GM21515 (cell line): ENCODE results near the gene ZXDC.

Experiments
- ATAC-seq: cut with Tn5 transposase; IDR thresholded peaks from one replicate; pipeline ENCODE4 v1.9.1; 2021; ENCODE audit not compliant: unreplicated experiment

ZXDC gene

DNA sequence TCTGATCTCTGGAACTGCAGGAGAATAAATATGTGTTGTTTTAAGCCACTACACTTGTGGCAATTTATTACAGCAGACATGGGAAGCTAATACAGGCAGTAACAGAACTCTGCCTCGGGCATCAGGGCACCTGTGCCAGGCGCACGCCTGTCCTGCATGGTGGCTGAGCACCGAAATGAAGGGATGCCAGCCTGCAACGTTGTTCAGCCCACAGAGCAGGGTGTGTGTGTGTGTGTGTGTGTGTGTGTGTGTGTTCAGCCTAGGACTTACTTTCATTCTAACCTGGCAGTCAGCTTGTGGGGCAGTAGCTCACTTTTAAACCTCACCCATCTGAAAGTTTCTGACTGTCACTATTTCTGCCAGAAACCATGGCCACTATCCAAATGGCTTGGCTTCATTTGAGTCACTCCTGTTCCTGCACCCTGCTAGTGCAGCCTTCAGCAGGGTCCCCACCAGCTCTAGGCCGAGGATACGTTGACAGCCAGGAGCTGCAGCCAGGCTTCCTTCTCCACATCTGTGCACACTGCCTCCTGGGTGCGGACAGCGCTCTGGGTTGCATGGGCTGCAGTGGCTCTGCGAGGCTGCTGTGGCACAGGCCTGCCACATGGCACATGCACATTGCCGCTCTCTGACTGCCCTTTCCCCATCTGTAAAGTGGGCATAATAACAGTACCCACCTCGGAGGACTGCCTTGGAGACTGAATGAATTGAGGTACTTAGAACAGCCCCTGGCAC, 37.4 kb upstream of the ZXDC start:
- ATAC-seq, result no peak

DNA sequence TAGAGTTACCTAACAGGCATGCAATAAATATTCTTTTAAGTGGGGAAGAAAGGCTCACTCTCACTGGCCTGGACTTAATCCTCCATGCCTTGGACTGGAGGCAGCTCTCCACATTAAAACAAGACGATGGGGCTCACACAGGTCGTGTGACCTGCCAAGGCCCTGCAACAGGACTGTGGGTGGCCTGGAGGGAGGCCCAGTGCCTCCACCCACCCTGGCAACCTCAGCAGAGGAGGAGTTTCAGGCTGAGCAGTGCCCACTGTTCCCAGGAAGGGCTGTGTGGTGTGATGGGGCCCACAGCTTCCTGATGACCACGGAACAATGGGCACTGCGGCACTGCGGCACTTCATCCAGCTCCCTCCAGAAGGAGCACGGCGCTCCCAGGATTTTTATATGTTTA, 36.3 kb upstream of the ZXDC start:
- ATAC-seq, result no peak

DNA sequence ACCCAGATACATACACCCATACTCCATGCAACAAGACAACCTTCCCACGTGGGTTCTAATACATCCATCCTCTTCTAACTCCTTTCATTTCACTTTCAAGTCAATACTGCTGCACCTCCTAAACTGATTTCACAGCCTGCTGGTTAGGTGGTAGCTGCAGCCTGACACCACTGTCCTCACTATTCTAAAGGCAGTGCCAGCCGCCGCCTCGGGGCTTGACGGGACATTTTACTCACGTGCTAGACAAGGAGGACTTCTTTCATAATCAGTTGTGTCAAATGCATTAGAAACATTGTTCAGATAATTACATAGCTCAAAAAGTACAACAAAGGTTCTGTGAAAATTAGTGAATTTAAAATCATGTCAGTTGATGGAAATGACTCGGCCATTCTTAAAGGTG, 35.6 kb upstream of the ZXDC start:
- no peak for ATAC-seq

DNA sequence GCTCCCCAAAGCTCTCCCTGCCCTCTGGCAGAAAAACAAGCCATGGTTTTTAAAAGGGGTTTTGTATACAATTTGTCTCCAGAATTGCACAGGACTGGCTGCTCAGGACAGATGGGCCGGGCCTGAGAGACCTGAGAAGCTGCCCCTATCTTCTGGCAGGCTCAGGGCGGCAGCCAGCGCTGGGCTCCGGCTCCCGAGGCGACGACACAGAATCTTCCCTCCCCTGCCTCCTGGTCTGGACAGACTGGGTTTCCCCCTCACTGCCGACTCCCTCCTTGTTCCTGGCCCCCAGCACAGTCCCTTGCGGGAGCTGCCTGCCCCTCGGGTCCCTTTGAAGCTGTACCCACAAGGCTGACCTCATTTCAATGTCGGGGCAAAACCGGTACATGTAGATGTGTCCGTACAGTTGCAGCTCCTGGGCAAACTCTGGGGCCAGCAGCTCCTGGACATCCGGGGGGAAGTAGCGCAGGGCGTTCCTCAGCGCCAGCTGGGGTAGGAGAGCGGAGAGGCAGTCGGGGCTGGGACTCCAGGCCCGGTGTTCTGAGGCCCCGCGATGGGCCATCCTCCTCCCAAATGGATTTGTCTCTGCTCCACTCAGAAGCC, 34.7 kb upstream of the ZXDC start:
- ATAC-seq, result no peak

DNA sequence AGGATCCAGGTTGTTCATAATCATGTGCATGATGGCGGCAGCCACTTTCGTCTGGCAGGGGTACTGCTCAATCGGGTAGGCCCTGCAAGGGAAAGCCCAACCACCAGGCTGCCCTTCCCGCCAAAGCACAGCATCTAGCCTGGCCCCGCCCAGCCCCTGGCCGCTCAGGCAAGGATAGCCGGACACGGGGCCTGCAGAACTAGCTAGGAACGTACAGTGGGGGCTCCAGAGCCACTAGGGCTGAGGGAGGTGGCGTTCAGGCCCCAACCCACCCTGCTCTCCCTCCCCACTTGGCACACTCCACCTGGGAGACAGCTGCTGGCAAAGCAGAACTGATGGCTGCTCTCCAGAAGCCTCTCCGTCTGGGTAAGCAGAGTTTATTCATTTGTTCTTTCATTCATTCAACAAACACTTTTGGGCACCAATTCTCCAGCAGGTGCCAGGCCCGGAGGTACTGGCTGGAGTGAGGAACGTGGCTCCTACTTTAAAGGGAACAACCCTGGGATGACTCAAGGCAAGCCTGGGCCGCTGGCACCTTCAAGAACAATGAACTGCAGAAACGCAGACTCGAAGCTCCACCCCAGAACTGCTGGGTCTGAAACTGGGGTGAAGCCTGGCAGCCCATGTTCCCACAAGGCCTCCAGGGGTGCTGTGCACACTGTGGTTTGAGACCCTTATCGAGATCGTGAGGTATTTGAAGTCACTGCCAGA, 34.1 kb upstream of the ZXDC start:
- no peak for ATAC-seq

DNA sequence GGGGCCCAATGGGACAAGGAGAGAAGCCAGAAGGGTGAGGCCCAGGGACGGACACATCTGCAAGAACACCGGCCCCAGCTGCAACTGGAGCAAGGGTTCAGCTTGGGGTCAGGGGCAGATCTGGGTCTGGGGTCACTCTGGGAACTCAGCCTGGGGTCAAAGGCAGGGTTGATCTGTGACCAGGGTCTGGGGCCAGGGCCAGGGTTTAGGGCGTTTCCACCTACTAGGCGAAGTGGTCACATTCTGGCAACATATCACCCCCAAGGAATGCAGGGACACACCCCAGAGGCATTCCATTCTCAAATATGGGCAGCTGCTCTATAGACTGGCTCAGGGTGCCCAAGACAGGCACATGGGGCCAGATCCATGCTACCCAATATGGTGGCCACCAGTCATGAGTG, 32.9 kb upstream of the ZXDC start:
- ATAC-seq, result no peak

DNA sequence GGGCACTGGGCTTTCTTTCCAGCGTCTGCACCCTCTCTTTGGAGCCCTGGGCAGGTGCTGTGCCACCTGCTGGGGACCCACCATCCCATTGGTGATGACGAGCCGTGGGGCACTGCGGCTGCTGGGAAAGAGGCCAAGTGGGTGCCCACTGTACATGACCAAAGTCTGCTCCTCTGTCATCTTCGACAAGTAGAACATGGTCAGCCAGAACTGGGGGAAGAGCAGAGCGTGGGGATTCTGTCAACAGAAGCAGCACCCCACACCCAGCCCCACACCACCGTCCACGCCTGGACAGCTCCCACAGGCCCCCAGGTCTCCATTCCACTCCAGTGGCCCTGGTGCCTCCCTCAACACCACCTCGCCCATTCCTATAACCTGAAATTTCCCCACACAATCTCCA, 32.2 kb upstream of the ZXDC start:
- ATAC-seq, result no peak

DNA sequence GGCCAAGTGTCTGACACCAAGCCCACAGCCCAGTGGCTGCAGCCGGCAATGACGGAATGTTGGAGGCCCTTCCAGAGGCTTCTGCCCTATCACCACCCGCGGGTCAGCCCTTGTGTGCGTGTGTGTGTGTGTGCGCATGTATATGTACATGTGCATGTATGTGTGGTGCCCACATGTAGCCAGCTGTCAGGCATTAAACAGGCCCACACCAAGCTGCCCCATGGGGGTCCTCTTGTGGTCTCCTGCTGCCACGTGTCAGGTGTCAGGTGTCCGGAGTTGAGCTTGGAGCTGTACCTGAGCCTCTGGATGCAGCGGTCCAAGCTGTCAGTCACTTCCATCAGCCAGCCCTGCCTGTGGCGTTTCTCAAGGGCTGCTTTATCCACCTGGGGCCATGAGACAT, 28.0 kb upstream of the ZXDC start:
- no peak for ATAC-seq

DNA sequence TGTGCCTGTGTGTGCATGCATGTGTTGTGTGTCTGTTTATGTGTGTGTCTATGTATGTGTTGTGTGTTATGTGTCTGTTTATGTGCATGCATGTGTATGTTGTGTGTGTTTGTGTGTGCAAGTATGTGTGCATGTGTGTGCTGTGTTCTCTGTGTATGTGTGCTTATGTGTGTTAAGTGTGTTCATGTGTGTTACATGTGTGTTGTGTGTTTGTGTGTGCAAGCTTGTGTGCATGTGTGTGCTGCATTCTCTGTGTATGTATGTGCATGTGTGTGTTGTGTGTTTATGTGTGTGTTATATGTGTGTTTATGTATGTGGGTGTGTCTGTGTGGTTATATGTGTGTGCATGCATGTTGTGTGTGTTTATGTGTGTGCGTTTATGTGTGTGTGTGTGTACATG, 27.0 kb upstream of the ZXDC start:
- no peak for ATAC-seq

DNA sequence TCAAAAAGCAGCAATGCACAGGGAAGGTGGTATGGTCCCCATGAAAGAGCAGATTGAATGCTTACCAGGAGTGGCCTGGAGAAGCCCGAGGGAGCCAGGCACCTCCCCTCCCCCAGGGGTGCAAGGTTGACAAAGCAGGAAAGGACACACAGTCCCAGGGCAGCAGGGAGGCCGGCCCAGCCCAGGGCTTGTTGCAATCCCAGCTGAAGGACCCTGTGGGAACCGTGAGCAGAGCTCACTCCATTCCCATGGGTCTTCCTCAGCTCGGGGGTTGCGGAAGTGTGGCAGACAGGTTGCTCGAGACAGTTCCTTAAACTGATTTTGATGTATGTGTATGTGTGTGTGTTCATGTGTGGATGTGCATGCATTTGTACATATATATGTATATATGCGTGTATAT, 26.0 kb upstream of the ZXDC start:
- ATAC-seq, result no peak

DNA sequence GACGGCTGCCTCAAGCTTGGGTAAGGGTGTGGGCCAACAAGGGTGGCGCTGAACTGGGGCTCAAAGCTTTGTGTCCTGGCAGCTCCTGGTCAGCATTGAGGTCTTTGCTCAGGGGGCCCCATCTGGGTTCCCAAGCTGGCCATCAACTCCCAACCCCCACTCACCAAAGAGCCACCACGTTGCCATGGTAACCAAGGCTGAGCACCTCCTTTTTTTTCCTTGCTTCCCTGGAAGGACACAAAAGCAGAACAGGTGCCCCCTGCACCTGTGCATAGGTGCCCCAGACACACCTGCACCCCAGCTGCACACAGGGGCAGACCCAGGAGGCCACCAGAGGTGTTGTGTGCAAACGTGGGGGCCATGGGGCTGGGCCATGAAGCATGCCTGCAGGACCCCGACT, 25.4 kb upstream of the ZXDC start:
- no peak for ATAC-seq

DNA sequence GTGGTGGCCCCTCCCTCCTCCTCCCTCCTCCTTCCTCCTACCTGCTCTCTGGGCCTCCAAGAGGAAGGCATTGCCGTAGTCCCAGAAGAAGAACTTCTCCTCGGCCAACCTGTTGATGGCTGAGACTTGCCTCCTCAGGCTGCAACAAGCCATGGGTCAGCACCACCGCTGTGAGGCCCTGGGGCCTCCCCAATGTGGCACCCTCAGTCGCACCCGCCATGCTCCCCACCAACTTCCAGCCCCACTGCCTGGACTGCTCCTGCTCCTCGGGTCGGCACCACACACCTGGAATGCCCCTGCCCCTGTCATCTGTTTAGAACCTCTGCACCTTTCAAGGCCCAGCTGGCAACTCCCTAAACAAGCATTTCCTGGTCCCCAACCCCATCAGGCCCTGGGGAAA, 24.3 kb upstream of the ZXDC start:
- no peak for ATAC-seq

DNA sequence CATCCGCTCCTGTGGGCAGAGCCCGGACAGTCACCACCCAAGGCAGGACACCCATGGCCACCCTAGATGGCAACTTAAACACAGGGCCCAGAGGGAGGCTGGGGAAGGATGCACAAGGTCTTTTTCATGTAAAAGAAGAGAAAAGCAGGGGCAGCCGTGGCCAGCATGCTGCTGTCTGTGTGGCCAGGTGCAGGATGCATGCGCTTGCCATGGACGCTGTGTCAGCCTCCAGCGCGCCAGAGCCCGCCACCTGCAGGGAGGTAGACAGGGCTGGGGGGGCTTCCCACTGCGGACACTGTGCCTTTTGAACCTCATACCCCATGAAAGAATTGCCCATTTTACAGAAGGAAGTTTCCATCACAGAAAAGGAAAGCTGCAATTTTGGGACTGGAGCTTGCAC, 23.7 kb upstream of the ZXDC start:
- ATAC-seq, result no peak

DNA sequence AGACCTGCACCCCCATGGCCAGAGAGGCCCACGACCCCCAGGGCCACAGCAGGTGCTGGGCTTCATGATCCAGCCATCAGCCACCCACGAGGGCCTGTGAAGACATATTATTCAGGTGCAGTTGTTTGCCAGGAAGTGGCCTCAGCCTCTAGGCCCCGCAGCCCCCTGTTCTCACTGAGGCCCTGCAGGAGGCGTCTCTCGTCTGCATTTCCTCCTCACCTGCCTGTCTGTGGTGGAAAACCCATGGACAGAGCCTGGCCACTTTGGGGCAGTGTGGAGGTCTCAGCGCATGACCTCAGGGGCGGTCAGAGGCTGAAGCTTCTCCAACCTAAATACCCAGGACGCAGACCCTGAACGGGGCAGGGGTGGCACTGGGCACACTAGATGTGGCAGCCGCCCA, 23.2 kb upstream of the ZXDC start:
- no peak for ATAC-seq

DNA sequence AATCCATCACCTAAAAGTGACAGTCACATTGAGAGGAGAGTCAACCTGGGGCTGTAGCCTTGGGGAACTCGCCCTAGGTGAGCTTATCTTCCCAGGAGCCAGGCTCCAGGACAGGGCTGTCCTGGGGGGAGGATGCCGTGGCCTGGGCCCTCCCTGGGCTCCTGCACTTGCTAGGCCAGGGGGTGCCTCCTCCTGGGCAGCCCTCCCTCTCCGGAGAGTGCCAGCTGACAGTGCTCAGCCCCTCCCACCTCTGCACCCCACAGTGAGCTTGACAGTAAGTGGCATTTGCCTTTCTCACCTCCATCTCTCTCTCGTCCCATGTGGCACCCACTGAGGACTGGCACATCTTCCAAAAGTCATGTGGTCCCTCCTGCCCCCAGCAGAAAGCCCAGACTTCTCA, 22.8 kb upstream of the ZXDC start:
- no peak for ATAC-seq

DNA sequence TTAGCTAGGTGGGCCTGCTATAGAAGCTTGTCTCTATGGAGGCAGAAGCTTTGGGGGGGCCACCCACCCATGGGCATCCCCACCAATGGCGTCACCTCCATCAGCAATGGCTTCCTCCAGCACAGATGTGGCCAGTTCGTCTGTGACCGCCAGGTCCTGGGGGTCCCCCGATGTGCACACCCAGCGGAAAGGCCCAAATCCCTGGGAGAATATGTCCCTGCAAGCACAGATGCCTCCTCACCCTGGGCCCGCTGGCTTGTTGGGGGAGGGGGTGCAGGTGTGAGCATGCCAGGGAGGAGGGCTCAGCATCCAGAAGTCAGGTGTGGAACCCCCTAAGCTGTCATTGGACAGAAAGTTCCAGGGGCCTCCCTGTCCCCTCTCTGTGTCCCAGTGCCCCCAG, 22.3 kb upstream of the ZXDC start:
- no peak for ATAC-seq

DNA sequence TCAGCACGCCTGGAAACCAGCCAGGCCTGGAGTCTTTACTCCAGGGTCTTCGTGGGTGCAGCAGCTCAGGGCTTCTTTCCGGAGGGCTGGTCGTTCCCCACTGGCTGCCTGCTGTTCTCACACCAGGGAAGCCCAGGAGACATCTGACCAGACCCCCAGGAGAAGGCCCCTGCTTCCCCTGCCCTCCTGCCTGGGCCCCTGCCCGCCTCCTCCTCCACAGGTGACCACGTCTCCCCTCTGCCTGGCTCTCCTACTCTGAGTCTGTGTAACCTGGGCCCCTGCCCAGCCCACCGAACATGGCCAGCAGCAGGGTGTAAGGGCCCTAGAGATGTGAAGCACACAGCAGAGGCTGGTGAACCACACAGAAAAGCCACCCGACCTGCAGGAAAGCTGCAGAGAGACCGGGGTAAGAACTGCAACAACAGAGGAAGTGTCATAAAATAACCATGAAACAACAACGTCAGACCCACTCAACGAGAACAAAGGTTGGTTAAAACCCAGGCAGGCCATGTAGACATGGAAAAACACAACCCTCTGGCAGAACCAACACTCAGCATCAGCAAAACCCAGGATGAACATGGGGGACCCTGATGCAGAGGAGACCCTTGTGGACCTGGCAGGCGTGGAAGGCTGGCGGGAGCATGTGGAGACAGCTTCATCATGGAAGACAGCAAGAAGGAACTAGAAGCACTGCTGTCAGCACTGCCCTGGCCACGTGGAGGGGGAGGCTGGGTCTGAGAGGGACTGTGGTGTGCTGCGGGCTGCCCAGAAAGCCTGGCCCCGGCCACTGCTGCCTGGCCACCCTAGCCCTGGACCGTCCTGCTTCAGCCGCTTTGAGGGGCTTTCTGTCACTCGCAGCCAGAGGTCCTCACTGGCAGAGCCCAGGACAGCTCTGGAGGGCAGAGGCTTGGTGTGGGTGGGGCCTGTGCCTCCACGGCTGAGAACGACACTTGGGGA, 21.5 kb upstream of the ZXDC start:
- ATAC-seq, result no peak

DNA sequence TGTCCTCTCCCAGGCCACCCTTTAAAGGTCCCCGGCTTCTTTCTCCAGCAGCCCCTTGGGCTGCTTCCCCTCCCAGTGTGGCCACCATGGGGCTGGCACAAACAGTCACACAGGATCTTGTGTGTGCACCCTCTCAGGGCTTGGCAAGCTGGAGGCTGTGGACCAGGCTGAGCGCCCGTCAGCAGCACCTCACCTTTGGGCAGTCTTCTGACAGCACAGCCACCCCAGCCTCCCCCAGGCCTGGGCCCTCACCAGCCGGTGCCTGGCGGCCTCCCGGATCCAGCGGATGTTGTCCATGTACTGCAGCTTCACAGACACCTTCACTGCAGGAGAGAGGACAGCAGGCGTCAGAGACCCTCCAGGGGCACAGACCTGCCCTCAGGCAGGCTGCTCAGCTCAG, 20.1 kb upstream of the ZXDC start:
- no peak for ATAC-seq

DNA sequence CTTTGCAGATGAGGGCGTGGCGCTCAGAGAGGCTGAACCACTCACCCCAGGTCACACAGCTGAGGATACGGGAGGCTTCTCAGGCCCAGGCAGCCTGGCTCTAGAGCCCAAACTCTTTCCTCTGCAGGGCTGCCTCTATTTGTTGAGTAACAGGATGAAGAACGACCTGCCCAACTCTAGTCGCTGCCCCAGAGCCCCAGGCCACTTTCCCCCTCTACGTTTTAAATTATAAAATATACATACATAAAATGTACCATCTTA, 19.2 kb upstream of the ZXDC start:
- no peak for ATAC-seq

DNA sequence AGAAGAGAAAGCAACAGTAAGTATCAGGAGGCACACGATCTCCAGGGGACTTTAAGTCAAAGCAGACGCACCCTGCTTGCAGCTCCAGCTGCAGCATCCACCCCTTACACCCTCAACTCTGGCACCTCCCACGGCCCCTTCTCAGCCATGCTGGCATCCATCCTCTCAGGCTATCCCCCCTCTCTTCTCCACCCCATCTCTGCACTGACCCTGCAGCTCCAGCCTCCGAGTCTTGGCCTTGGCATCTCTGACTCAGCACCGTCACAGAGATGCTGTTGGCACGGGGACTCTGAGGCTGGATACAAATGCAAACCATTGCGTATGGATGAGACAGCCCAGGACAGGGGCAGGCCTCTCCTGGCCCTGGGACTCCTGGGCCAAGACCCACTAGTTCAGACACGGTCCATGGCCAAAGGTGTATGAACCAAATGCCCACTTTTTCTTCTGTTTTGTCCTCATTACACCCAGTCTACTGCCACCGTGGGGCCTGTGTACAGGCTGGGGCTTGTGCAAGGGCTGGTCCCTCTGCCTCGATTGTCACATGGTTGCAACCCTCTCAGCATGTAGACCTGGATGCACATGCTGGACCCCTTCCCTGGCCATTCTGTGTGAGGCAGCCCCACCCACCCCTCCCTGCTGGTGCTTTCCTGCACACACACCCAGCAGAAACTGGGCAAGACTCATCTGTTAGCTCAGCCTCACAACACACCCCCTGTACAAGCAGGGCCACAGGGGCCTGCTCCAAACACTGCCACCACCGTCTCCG, 18.7 kb upstream of the ZXDC start:
- no peak for ATAC-seq

DNA sequence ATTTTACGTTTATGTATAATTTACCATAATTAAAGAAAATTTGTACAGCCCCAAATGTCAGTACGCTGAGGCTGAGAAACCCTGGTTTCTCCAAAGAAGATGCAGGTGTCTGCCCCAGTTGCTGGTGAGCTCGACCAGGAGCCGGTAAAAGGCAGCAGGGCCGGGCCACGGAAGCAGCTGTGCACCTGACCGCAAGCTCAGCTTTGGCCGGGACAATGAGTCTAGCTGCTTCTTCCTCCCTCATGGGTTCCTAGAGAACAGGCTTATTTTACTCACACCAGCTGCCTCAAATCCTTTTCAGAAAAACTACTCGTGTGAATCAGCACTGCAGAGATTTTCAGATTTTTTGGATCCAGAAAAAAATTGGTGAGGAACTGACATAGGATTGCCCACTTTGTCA, 18.0 kb upstream of the ZXDC start:
- ATAC-seq, result no peak
